ACC112 (cell line): ENCODE data around the gene ASTE1.
"Not testable (repeated sequence)": the region's sequence is repeated elsewhere in the genome, so short reads cannot be mapped to it uniquely, and the experiment has no call there.

ENCODE experiments used
- H2AFZ ChIP-seq: fragments of 200-600 bp; sonication (generic); one replicate; pipeline ENCODE4 v1.6.0; 2017; ENCODE audit warnings: antibody characterized with exemption, low read length; ENCODE audit not compliant: unreplicated experiment
- H3K27ac ChIP-seq: fragments of 200-600 bp; sonication (generic); 2 replicates; pipeline ENCODE4 v1.5.1; 2014; ENCODE audit warnings: low read depth, mild to moderate bottlenecking, antibody characterized with exemption, low read length, moderate library complexity
- H3K27me3 ChIP-seq: fragments of 200-600 bp; sonication (generic); 2 replicates; pipeline ENCODE4 v1.6.1; 2014; ENCODE audit warnings: mild to moderate bottlenecking, antibody characterized with exemption, low read length, moderate library complexity, mixed read lengths; ENCODE audit not compliant: insufficient read depth
- H3K36me3 ChIP-seq: fragments of 200-600 bp; sonication (generic); 2 replicates; pipeline ENCODE4 v1.6.1; 2016; ENCODE audit warnings: mild to moderate bottlenecking, antibody characterized with exemption, low read length, moderate library complexity, mixed read lengths; ENCODE audit not compliant: insufficient read depth
- H3K4me1 ChIP-seq: fragments of 200-600 bp; sonication (generic); one replicate; pipeline ENCODE4 v1.6.1; 2016; ENCODE audit warnings: low read length, mixed read lengths; ENCODE audit not compliant: insufficient read depth, unreplicated experiment, control insufficient read depth
- H3K4me3 ChIP-seq: fragments of 200-600 bp; sonication (generic); 2 replicates; pipeline ENCODE4 v1.5.1; 2014; ENCODE audit warnings: mild to moderate bottlenecking, low read depth, low read length
- H3K79me2 ChIP-seq: fragments of 200-600 bp; sonication (generic); one replicate; pipeline ENCODE4 v1.6.0; 2016; ENCODE audit warnings: low read length; ENCODE audit not compliant: control insufficient read depth, unreplicated experiment, insufficient read depth

The ASTE1 gene

GRCh38 chr3:131026321-131027151 lies at the start of gene ASTE1, which contains the start of gene NEK11:
TSS of gene ASTE1 (minus strand) at chr3:131026825. CDS start at chr3:131025306, 1,519 bp downstream.
TSS of gene NEK11 (plus strand) at chr3:131026877. CDS start at chr3:131029709, 2,832 bp downstream.
- Histone ChIP-seq H3K79me2 (no peaks in the 10 kb centered on the region), H2AFZ (peak within 1 kb of the TSS; percentile 88), H3K27me3 (no peaks in the 10 kb centered on the region), H3K36me3 (peaks cover 12% of the 10 kb centered on the region; the same call in 1 of the 2 replicates), H3K27ac (peak within 1 kb of the TSS; percentile 62), H3K4me3 (peak within 1 kb of the TSS; percentile 84), H3K4me1 (peaks cover 10% of the 10 kb centered on the region)

DNA sequence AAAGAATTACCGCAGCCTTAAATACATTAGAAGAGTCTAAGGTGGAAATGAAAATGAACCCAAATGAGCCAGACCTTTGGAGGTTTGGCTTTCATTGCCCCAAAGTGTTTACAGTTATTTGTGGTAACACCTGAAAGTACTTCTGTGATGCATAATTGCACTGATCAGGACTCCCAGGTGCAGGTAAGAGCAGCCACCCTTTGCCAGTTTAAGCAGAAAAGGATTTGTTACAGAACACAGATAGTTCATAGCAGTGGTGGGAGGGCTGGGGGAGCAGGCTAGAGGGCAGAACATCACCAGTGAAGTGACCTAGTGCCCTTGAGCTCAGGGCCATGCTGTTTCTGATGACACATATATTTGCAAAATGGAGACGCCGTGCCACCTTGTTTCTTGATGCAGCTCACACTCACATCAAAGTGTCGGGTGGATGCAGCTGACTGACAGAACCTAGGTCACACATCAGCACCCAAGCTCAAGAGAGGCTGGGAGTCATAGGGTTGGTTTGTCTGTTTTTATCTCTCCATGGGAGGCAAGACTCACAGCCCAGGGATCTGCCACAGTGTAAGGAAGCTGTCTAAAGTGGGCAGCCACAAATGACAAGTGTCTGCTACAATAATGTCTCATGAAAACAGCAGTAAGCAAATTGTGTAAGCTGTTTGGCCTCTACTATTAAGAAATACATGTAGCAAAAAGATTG lies 49.2 kb upstream of the ASTE1 start:
- H3K4me1 ChIP-seq = peaks cover 17% of the 10 kb centered on the region
- H3K27me3 ChIP-seq = no peaks in the 10 kb centered on the region
- H3K27ac ChIP-seq = no peak overlapping the region
- H2AFZ ChIP-seq = no peak overlapping the region
- no peaks in the 10 kb centered on the region for H3K36me3 ChIP-seq
- H3K4me3 ChIP-seq = no peak overlapping the region
- H3K79me2 ChIP-seq = no peaks in the 10 kb centered on the region

DNA sequence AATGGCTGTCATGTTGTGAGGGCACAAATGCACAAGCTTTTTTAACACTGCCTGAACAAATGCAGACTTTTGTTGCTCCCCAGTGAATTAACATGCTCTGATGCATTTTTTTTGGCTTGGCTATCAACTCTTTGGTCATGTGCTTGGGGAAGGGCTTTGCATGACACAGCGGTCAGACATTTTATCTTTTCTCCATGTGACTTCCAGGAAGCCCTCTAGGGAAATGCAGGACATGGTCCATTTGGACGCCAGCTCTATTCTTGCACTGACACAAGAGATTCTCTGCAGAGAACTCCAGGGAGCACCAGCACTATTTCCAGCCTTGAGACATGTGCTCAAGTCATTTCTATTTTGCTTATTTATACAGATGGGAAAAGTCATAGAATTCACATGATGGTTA lies 46.2 kb upstream of the ASTE1 start:
- no peaks in the 10 kb centered on the region for H3K36me3 ChIP-seq
- peaks cover 17% of the 10 kb centered on the region for H3K4me1 ChIP-seq
- H3K4me3 ChIP-seq = peak overlapping the region; percentile 23; the same call in 1 of the 2 replicates
- H2AFZ ChIP-seq = peak overlapping the region; percentile 82
- H3K27me3 ChIP-seq = no peaks in the 10 kb centered on the region
- H3K79me2 ChIP-seq = no peaks in the 10 kb centered on the region
- peak overlapping the region; percentile 79 for H3K27ac ChIP-seq

GRCh38 chr3:131072099-131072559 lies 45.5 kb upstream of the ASTE1 start:
- peak overlapping the region; percentile 79 for H3K27ac ChIP-seq
- no peaks in the 10 kb centered on the region for H3K27me3 ChIP-seq
- no peaks in the 10 kb centered on the region for H3K79me2 ChIP-seq
- no peaks in the 10 kb centered on the region for H3K36me3 ChIP-seq
- H2AFZ ChIP-seq = peak overlapping the region; percentile 82
- peaks cover 17% of the 10 kb centered on the region for H3K4me1 ChIP-seq
- peak overlapping the region; percentile 23; the same call in 1 of the 2 replicates for H3K4me3 ChIP-seq

GRCh38 chr3:131067983-131068382 lies 41.4 kb upstream of the ASTE1 start:
- Histone ChIP-seq H3K79me2 (no peaks in the 10 kb centered on the region), H3K27me3 (no peaks in the 10 kb centered on the region), H2AFZ (no peak overlapping the region), H3K4me1 (peaks cover 14% of the 10 kb centered on the region), H3K4me3 (no peak overlapping the region), H3K36me3 (no peaks in the 10 kb centered on the region), H3K27ac (no peak overlapping the region)

- H3K4me1 ChIP-seq = no peaks in the 10 kb centered on the region
- no peaks in the 10 kb centered on the region for H3K36me3 ChIP-seq
- H3K27ac ChIP-seq = no peak overlapping the region
- no peak overlapping the region for H3K4me3 ChIP-seq
- no peaks in the 10 kb centered on the region for H3K27me3 ChIP-seq
- H3K79me2 ChIP-seq = no peaks in the 10 kb centered on the region
- H2AFZ ChIP-seq = no peak overlapping the region
Measured at GRCh38 chr3:131053043-131053859, 26.6 kb upstream of the ASTE1 start.

- Histone ChIP-seq H3K79me2 (no peaks in the 10 kb centered on the region), H3K4me1 (no peaks in the 10 kb centered on the region), H2AFZ (no peak overlapping the region), H3K27me3 (no peaks in the 10 kb centered on the region), H3K27ac (no peak overlapping the region), H3K4me3 (no peak overlapping the region), H3K36me3 (no peaks in the 10 kb centered on the region)
Measured at GRCh38 chr3:131050001-131050400, 23.4 kb upstream of the ASTE1 start.

DNA sequence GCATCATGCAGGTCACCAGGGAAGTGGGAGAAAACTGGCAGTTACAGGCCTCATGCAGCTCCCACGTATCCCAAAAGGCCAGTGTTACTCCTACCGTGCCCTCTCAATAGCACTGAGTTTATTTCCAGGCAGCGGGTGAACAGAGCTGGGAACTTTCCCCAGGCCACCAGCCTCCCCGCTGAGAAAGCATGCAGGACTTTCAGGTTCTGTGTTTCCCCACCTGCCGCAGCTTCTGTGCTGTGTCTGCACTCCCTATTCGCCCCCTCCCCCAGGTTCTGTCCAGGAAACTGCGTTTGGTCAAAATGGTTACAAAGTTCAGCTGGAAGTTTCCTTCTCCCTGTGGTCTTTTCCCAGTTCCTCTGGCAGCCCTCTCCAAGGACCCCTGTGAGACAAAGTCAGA lies 21.4 kb upstream of the ASTE1 start:
- H3K4me1 ChIP-seq = no peaks in the 10 kb centered on the region
- H3K27ac ChIP-seq = no peak overlapping the region
- no peaks in the 10 kb centered on the region for H3K79me2 ChIP-seq
- no peaks in the 10 kb centered on the region for H3K27me3 ChIP-seq
- no peak overlapping the region for H3K4me3 ChIP-seq
- H3K36me3 ChIP-seq = no peaks in the 10 kb centered on the region
- no peak overlapping the region for H2AFZ ChIP-seq

DNA sequence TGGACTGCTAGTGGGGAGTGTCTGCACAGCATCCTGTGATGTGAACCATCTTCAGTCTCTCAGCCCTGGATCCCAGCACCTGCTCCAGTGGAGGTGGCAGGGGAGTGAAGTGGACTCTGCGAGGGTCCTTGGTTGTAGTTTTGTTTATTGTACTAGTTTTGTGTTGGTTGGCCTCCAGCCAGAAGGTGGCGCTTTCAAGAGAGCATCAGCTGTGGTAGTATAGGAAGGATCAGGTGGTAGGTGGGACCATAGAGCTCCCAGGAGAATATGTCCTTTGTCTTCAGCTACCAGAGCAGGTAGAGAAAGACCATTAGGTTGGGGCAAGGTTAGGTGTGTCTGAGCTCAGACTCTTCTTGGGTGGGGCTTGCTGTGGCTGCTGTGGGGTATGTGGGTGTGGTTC lies 21.0 kb upstream of the ASTE1 start:
- Histone ChIP-seq H3K36me3 (no peaks in the 10 kb centered on the region), H3K4me3 (no peak overlapping the region), H2AFZ (no peak overlapping the region), H3K4me1 (no peaks in the 10 kb centered on the region), H3K79me2 (no peaks in the 10 kb centered on the region), H3K27me3 (no peaks in the 10 kb centered on the region), H3K27ac (no peak overlapping the region)

- H3K4me3 ChIP-seq, H3K27me3 ChIP-seq, H2AFZ ChIP-seq, H3K79me2 ChIP-seq, H3K27ac ChIP-seq, H3K4me1 ChIP-seq, H3K36me3 ChIP-seq: not testable (repeated sequence)
Measured at GRCh38 chr3:131042271-131042985, 15.8 kb upstream of the ASTE1 start.
